Lung (tissue), 12 donors: ENCODE data around the gene ETFA. TPM values are rescaled to one million over a fixed set of nuclear protein-coding genes. Genes with fewer than 3 reads are reported as not detected.

Experiments
- ATAC-seq: fragments of 200-7000 bp; cut with Tn5 transposase; one replicate; pipeline ENCODE4 v1.9.1; 2020; ENCODE audit warnings: moderate number of reproducible peaks; ENCODE audit not compliant: insufficient read depth, low FRiP score
- DNase-seq, 3 donors: peaks; one replicate each; pipeline ENCODE4 v3.0.0-alpha.2; 2013 to 2017
- H3K27ac ChIP-seq, 2 donors: one replicate each; pipeline ENCODE4 v1.5.1; 2013; ENCODE audit warnings: mild to moderate bottlenecking in 2 of 2, moderate library complexity in 2 of 2, control low read depth in 1 of 2, inconsistent platforms in 1 of 2, low read depth in 1 of 2, low read length in 1 of 2
- H3K27me3 ChIP-seq, 3 donors: one replicate each; pipeline ENCODE4 v1.5.1; 2013; ENCODE audit warnings: low read length in 2 of 3; ENCODE audit not compliant: control insufficient read depth in 3 of 3, insufficient read depth in 3 of 3
- H3K36me3 ChIP-seq, 4 donors: one replicate each; pipeline ENCODE4 v1.5.1; 2013; ENCODE audit warnings: low read length in 4 of 4, mild to moderate bottlenecking in 1 of 4, moderate library complexity in 1 of 4; ENCODE audit not compliant: control insufficient read depth in 4 of 4, insufficient read depth in 4 of 4
- H3K4me1 ChIP-seq, 5 donors: one replicate each; pipeline ENCODE4 v1.5.1; 2013; ENCODE audit warnings: low read length in 5 of 5, mild to moderate bottlenecking in 2 of 5, moderate library complexity in 1 of 5; ENCODE audit not compliant: control insufficient read depth in 5 of 5, insufficient read depth in 5 of 5
- H3K4me3 ChIP-seq: one replicate; pipeline ENCODE4 v1.5.1; 2013; ENCODE audit warnings: mild to moderate bottlenecking, control low read depth, moderate library complexity
- H3K9ac ChIP-seq, 2 donors: one replicate each; pipeline ENCODE4 v1.5.1; 2013; ENCODE audit warnings: low read length in 2 of 2, control low read depth in 1 of 2; ENCODE audit not compliant: insufficient read depth in 1 of 2
- H3K9me3 ChIP-seq, 4 donors: one replicate each; pipeline ENCODE4 v1.5.1; 2013; ENCODE audit warnings: low read length in 3 of 4, mild to moderate bottlenecking in 1 of 4, moderate library complexity in 1 of 4; ENCODE audit not compliant: control insufficient read depth in 4 of 4, insufficient read depth in 3 of 4
- WGBS, 2 donors: extraction: QIAGEN DNeasy Blood & Tissue Kit; methylation state at CpG; one replicate each; pipeline ENCODE4 v1.1.7; 2013; 5-methylcytosine and 5-hydroxymethylcytosine counted together
- polyA plus RNA-seq, 2 donors: library from polyadenylated mRNA; stranded (reverse); fragments of 200-250 nt; gene quantifications; one replicate each; pipeline ENCODE4 v1.2.1, GENCODE V29; 2013
- total RNA-seq, 2 donors: library from RNA; depleted of rRNA in 1 of 2; stranded (reverse); fragments of >200 nt in 1 of 2; gene quantifications; one replicate each; pipeline ENCODE4 v1.2.1, GENCODE V29; 2014 to 2021
- TF ChIP-seq, protein P1 (sequence below): IDR thresholded peaks from 2 replicates; pipeline ENCODE4 v1.5.1; 2012; ENCODE audit warnings: mild to moderate bottlenecking; ENCODE audit errors: control extremely low read depth, extremely low read depth
- donor health status: control.
- donor health status: control.
- donor health status: Bipolar disorder and iron deficiency.
- donor health status: healthy.
- donor health status: DM: yes; HTN: yes; CAD: no.

Gene ETFA
- total and polyA plus RNA-seq, 4 donors, result 54.5 to 96.4 (median 83.8) TPM

DNA sequence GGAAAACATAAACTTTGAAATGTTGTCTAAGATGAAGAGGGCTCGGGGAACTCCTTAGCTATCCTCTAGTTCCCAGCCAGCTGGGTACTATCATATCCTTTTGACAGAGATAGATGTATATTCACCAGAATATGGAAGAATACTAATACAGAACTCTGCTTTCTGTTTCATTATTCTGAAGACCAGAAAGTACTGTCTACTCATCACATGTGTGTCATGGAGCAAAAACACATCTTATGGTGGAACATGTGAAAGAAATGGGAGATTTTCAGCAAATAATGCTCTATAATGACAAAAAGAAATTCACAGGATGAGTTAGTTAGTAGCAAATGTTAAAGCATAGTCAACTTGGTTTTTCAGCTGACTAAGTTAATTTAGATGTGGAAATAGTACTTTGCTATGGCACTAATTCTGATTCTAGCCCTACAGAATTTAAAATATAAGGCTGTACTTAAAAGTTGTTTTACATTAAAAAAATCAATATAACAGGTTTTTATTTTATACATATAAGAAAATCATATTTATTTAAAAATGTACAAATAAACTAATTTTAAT is 41.8 kb upstream of the ETFA start:
- DNase-seq (no peak), ATAC-seq (no peak)
- H3K27me3 ChIP-seq, result peaks cover 0 to 18% (median 15%) of the 10 kb centered on the region in 3 donors
- H3K9ac ChIP-seq, result no peak overlapping the region
- no peak overlapping the region for H3K27ac ChIP-seq
- WGBS, 2 donors, result 98 to 100% methylated on average over 1 of the region's 1 CpG
- H3K9me3 ChIP-seq, result no peaks in the 10 kb centered on the region
- peaks cover 0 to 3% (median under 1%) of the 10 kb centered on the region in 4 donors for H3K36me3 ChIP-seq
- no peak overlapping the region for H3K4me3 ChIP-seq
- TF ChIP-seq, protein P1, sequence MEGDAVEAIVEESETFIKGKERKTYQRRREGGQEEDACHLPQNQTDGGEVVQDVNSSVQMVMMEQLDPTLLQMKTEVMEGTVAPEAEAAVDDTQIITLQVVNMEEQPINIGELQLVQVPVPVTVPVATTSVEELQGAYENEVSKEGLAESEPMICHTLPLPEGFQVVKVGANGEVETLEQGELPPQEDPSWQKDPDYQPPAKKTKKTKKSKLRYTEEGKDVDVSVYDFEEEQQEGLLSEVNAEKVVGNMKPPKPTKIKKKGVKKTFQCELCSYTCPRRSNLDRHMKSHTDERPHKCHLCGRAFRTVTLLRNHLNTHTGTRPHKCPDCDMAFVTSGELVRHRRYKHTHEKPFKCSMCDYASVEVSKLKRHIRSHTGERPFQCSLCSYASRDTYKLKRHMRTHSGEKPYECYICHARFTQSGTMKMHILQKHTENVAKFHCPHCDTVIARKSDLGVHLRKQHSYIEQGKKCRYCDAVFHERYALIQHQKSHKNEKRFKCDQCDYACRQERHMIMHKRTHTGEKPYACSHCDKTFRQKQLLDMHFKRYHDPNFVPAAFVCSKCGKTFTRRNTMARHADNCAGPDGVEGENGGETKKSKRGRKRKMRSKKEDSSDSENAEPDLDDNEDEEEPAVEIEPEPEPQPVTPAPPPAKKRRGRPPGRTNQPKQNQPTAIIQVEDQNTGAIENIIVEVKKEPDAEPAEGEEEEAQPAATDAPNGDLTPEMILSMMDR, result no peak
- no peaks in the 10 kb centered on the region for H3K4me1 ChIP-seq

DNA sequence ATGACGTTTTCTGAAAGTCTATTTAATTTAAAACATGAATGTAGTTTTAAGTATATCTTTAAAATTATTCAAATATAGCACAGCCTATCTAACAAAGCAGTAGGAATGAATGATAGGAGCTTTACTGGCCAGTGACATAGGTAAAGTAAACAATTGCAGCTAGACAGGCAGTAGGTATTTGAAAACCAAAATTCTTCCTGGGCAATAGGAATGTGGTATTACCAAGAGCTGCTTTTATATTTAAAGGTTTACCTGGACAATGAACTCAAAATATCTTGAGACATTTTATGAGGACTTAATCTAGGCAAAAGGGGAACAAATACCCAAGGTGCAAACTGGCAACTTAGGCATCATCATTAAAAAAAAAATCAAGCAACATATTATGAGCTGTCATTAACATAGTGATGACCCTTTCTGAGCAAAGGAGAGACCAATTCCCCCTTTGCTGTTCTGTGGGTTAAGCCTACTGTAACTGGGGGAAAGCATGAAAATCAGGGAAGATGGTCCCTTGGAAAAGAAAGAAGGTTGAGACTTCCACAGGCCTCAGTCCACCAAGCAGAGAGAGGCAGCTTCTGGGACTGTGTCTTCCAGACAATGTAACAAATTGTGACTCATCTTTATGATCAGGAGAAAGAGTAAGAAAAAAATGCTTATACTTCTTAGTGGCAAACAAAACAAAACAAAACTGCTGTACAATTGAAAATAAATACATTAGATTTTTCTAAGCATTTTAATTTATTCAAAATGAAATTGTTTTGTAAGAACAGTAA is 38.2 kb upstream of the ETFA start:
- no peak for ATAC-seq
- TF ChIP-seq, protein P1, result no peak
- peaks cover 3 to 45% (median 41%) of the 10 kb centered on the region in 3 donors for H3K27me3 ChIP-seq
- H3K36me3 ChIP-seq, result peaks cover 0 to 5% (median under 1%) of the 10 kb centered on the region in 4 donors
- no peak for DNase-seq
- H3K4me1 ChIP-seq, result peaks cover 4 to 15% (median 12%) of the 10 kb centered on the region in 5 donors
- H3K9me3 ChIP-seq, result peaks cover 0 to 2% (median 0%) of the 10 kb centered on the region in 4 donors
- no peak overlapping the region for H3K4me3 ChIP-seq
- H3K27ac ChIP-seq, result no peak overlapping the region
- 93 to 100% methylated on average over 1 of the region's 1 CpG for WGBS, 2 donors
- H3K9ac ChIP-seq, result no peak overlapping the region

DNA sequence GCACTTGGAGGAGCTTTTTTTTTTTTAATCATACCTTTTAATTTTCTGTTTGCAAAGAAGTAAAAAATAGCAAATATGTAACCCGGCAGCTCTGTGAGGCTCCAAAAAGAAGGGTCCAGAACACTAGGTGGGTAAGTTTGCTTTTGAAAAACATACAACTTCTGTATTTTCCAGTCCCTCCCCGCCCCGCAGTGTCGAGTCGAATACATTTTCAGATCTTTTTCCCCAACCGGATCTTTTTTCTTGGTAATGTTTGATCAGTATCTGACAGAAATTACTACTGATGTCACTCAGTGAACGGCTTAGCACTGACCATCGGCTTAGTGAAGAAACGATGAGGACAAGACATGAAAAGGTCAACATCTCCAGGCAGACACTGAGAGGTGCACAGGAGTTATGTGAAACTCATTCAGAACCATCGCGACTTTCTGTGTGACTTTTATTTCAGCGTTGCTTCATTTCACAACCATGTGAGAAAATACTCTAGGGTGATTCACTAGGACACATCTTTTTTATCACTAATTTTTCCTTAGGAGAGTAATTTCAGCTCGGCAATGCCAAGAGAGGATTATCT is 36.3 kb upstream of the ETFA start:
- ATAC-seq (no peak), DNase-seq (peak in 1 of 3 donors; percentile 21)
- no peak overlapping the region for H3K27ac ChIP-seq
- TF ChIP-seq, protein P1, result no peak
- no peak overlapping the region for H3K9ac ChIP-seq
- WGBS, 2 donors, result 57 to 79% methylated on average over 13 of the region's 13 CpGs
- peaks cover 0 to 5% (median under 1%) of the 10 kb centered on the region in 4 donors for H3K36me3 ChIP-seq
- peaks cover 7 to 62% (median 57%) of the 10 kb centered on the region in 3 donors for H3K27me3 ChIP-seq
- H3K9me3 ChIP-seq, result peaks cover 0 to 5% (median 0%) of the 10 kb centered on the region in 4 donors
- H3K4me3 ChIP-seq, result no peak overlapping the region
- peaks cover 4 to 17% (median 12%) of the 10 kb centered on the region in 5 donors for H3K4me1 ChIP-seq
